Tracheal epithelial cell (primary cell): ENCODE results near the gene CDK14. TPM values are rescaled to one million over a fixed set of nuclear protein-coding genes. Genes with fewer than 3 reads are reported as not detected.

Source experiments
- total RNA-seq: library from RNA; depleted of rRNA; stranded (reverse); fragments of >200 nt; gene quantifications from 2 replicates; pipeline ENCODE4 v1.2.1, GENCODE V29; 2014

Gene CDK14
- total RNA-seq, result 10.4 and 17.8 TPM in 2 replicates

GRCh38 chr7:90595801-90596670, at the start of gene CDK14:
TSS of gene CDK14 (plus strand) at chr7:90596321. CDS start at chr7:90596628, 307 bp downstream.

Other genes starting within 250 kb of the CDK14 start
- 18.8 and 20.0 TPM in 2 replicates for gene GTPBP10, start 249.6 kb upstream of the CDK14 start, total RNA-seq
- gene CLDN12, start 192.9 kb upstream of the CDK14 start, total RNA-seq, result 55.8 and 62.2 TPM in 2 replicates
- 4.1 TPM in 1 of 2 replicates, not detected in the other for gene PTTG1IP2, start 126.7 kb upstream of the CDK14 start, total RNA-seq